WTC11 (cell line): ENCODE measurements around the gene ARHGAP18. TPM values are rescaled to one million over a fixed set of nuclear protein-coding genes. Genes with fewer than 3 reads are reported as not detected.

Experiments
- ATAC-seq: fragments of 200-7000 bp; cut with Tn5 transposase; 2 replicates; pipeline ENCODE4 v1.10.0; 2021; ENCODE audit warnings: mild to moderate bottlenecking, moderate library complexity
- CTCF ChIA-PET: fragments of 300-600 bp; sonication (Branson Sonifier 250); formaldehyde crosslinking; loops from one replicate; lab custom pipeline; 2021; ENCODE audit warnings: antibody characterized with exemption; lab: Charles Lee
- POLR2A ChIA-PET: fragments of 350-600 bp; sonication (Branson Sonifier 250); formaldehyde crosslinking; loops from one replicate; lab custom pipeline; 2021; ENCODE audit warnings: antibody characterized with exemption; lab: Charles Lee
- DNase-seq: peaks from one replicate; pipeline ENCODE4 v3.0.0; 2021; ENCODE audit warnings: low spot score
- H3K27ac Mint-ChIP-seq: 2 replicates; pipeline ENCODE4 v1.8.0; 2021; ENCODE audit warnings: mixed read lengths
- H3K27me3 Mint-ChIP-seq: 2 replicates; pipeline ENCODE4 v1.8.0; 2021; ENCODE audit warnings: low read depth, mild to moderate bottlenecking, moderate library complexity, mixed read lengths
- H3K36me3 Mint-ChIP-seq: 2 replicates; pipeline ENCODE4 v1.8.0; 2021; ENCODE audit warnings: mixed read lengths
- H3K4me1 Mint-ChIP-seq: 2 replicates; pipeline ENCODE4 v1.8.0; 2022; ENCODE audit warnings: mixed read lengths
- H3K4me3 Mint-ChIP-seq: 2 replicates; pipeline ENCODE4 v1.8.0; 2021; ENCODE audit warnings: mild to moderate bottlenecking, moderate library complexity, mixed read lengths
- H3K9me3 Mint-ChIP-seq: 2 replicates; pipeline ENCODE4 v1.8.0; 2021; ENCODE audit warnings: mixed read lengths
- ATF2 ChIP-seq: sonication (generic); formaldehyde crosslinking; IDR thresholded peaks from 2 replicates; pipeline ENCODE4 v1.8.1; 2022; ENCODE audit warnings: low read depth, missing genetic modification reagents, borderline replicate concordance
- FOXJ3 ChIP-seq: sonication (generic); formaldehyde crosslinking; IDR thresholded peaks from 2 replicates; pipeline ENCODE4 v1.9.0; 2021; ENCODE audit warnings: missing genetic modification reagents, mild to moderate bottlenecking, borderline replicate concordance
- GRHL2 ChIP-seq: fragments of 250-450 bp; sonication (Bioruptor Pico); IDR thresholded peaks from 2 replicates; pipeline ENCODE4 v1.8.0; 2022; ENCODE audit warnings: mild to moderate bottlenecking, moderate library complexity; ENCODE audit not compliant: insufficient replicate concordance, severe bottlenecking
- HMGA2 ChIP-seq: fragments of 250-450 bp; sonication (Bioruptor Pico); IDR thresholded peaks from 2 replicates; pipeline ENCODE4 v1.4.0; 2021; ENCODE audit warnings: mild to moderate bottlenecking, moderate library complexity
- JAZF1 ChIP-seq: fragments of 250-450 bp; sonication (Bioruptor Pico); IDR thresholded peaks from 2 replicates; pipeline ENCODE4 v1.9.0; 2021; ENCODE audit warnings: moderate library complexity, mild to moderate bottlenecking, inconsistent platforms
- NR3C1 ChIP-seq: sonication (generic); formaldehyde crosslinking; conservative IDR thresholded peaks from 2 replicates; pipeline ENCODE4 v1.8.1; 2023; ENCODE audit warnings: low read depth, mild to moderate bottlenecking, missing genetic modification reagents
- SMAD3 ChIP-seq: sonication (generic); formaldehyde crosslinking; IDR thresholded peaks from 2 replicates; pipeline ENCODE4 v1.8.0; 2022; ENCODE audit warnings: missing genetic modification reagents, mild to moderate bottlenecking, borderline replicate concordance
- SOX15 ChIP-seq: fragments of 250-450 bp; sonication (Bioruptor Pico); IDR thresholded peaks from 2 replicates; pipeline ENCODE4 v1.9.0; 2021; ENCODE audit warnings: mild to moderate bottlenecking
- TCF7 ChIP-seq: sonication (generic); formaldehyde crosslinking; IDR thresholded peaks from 2 replicates; pipeline ENCODE4 v1.8.0; 2022; ENCODE audit warnings: mild to moderate bottlenecking, low read depth, missing genetic modification reagents, moderate library complexity
- TEAD1 ChIP-seq: sonication (generic); formaldehyde crosslinking; IDR thresholded peaks from 2 replicates; pipeline ENCODE4 v1.8.0; 2022; ENCODE audit warnings: mild to moderate bottlenecking, missing genetic modification reagents
- ZBTB21 ChIP-seq: sonication (generic); formaldehyde crosslinking; IDR thresholded peaks from 2 replicates; pipeline ENCODE4 v1.8.1; 2023; ENCODE audit warnings: mild to moderate bottlenecking, missing genetic modification reagents, borderline replicate concordance
- ZNF396 ChIP-seq: fragments of 250-450 bp; sonication (Bioruptor Pico); IDR thresholded peaks from 2 replicates; pipeline ENCODE4 v1.8.0; 2021; ENCODE audit warnings: mild to moderate bottlenecking, moderate library complexity, borderline replicate concordance
- ZNF423 ChIP-seq: fragments of 250-450 bp; sonication (Bioruptor Pico); IDR thresholded peaks from 2 replicates; pipeline ENCODE4 v2.1.2; 2022; ENCODE audit warnings: mild to moderate bottlenecking, moderate library complexity
- ZNF532 ChIP-seq: fragments of 250-450 bp; sonication (Bioruptor Pico); IDR thresholded peaks from 2 replicates; pipeline ENCODE4 v1.9.0; 2021; ENCODE audit warnings: mild to moderate bottlenecking, borderline replicate concordance
- total RNA-seq: library from RNA; stranded (reverse); gene quantifications from 3 replicates; pipeline ENCODE4 v1.2.3, GENCODE V29; 2021
- TF ChIP-seq, protein P1 (sequence below): sonication (generic); formaldehyde crosslinking; IDR thresholded peaks from 2 replicates; pipeline ENCODE4 v1.8.0; 2022; ENCODE audit warnings: mild to moderate bottlenecking, missing genetic modification reagents
- TF ChIP-seq, protein P2 (sequence below): sonication (generic); formaldehyde crosslinking; IDR thresholded peaks from 2 replicates; pipeline ENCODE4 v1.8.0; 2022; ENCODE audit warnings: mild to moderate bottlenecking, missing genetic modification reagents
- TF ChIP-seq, protein P3 (sequence below): sonication (generic); formaldehyde crosslinking; conservative IDR thresholded peaks from 2 replicates; pipeline ENCODE4 v1.8.1; 2023; ENCODE audit warnings: mild to moderate bottlenecking, low read depth, missing genetic modification reagents, moderate library complexity

ARHGAP18 gene
- total RNA-seq, 1 experiment from 2014 or later = 4.6 TPM

- CTCF ChIA-PET = interaction anchor here (1.0 to 1.1 kb wide), 2 partner anchors 14 to 117 kb away, joined by 3 read pairs; no protein-coding TSS in a partner anchor
- no peak for DNase-seq
- TF ChIP-seq SMAD3 (no peak), FOXJ3 (CRISPR knock-in tag) (no peak), TEAD1 (CRISPR knock-in tag) (no peak), ATF2 (CRISPR knock-in tag) (no peak), ZNF396 (no peak)
- TF ChIP-seq, protein P1, sequence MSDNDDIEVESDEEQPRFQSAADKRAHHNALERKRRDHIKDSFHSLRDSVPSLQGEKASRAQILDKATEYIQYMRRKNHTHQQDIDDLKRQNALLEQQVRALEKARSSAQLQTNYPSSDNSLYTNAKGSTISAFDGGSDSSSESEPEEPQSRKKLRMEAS = no peak
- H3K27me3 Mint-ChIP-seq = no peaks in the 10 kb centered on the region
- H3K9me3 Mint-ChIP-seq = peaks cover 5% of the 10 kb centered on the region
- peaks cover 6% of the 10 kb centered on the region for H3K36me3 Mint-ChIP-seq
- ATAC-seq = peak; percentile 38; the same call in 1 of the 2 replicates
- H3K27ac Mint-ChIP-seq = 0 out of 2 replicates have a peak overlapping the region, but pooled peaks have one; percentile 5
- H3K4me3 Mint-ChIP-seq = no peak overlapping the region
- POLR2A ChIA-PET = no interaction called here
- H3K4me1 Mint-ChIP-seq = peaks cover 11% of the 10 kb centered on the region
Measured at GRCh38 chr6:129615020-129615419, 95.0 kb downstream of the ARHGAP18 start.

DNA sequence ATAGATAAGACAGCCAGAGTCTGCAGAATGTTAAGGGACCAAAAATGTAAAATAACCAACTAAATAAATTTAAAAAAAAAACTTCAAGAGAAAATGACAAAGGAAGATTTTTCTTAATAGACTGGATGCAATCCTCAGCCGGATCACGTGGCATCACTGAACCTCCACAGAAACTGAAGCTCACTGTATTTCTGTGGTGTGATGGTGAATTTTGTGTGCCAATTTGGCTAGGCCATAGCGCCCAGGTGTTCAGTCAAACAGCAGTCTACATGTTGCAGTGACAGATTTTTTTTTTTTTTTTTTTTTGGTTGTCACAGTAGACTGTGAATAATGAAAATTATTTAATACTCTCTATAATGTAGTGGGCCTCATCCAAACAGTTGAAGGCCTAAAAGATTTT lies 95.5 kb downstream of the ARHGAP18 start:
- H3K27me3 Mint-ChIP-seq = no peaks in the 10 kb centered on the region
- peaks cover 17% of the 10 kb centered on the region for H3K4me1 Mint-ChIP-seq
- H3K27ac Mint-ChIP-seq = no peak overlapping the region
- POLR2A ChIA-PET = no interaction called here
- DNase-seq (no peak), ATAC-seq (no peak)
- CTCF ChIA-PET = interaction anchor here (1.0 to 1.1 kb wide), 2 partner anchors 13 to 116 kb away, joined by 3 read pairs; no protein-coding TSS in a partner anchor
- peaks cover 5% of the 10 kb centered on the region for H3K9me3 Mint-ChIP-seq
- peaks cover 6% of the 10 kb centered on the region for H3K36me3 Mint-ChIP-seq
- H3K4me3 Mint-ChIP-seq = no peak overlapping the region
- no peak for TF ChIP-seq ZNF423 (CRISPR knock-in tag)
- no peak for TF ChIP-seq ZNF532
- no peak for TF ChIP-seq SOX15 (CRISPR knock-in tag)

DNA sequence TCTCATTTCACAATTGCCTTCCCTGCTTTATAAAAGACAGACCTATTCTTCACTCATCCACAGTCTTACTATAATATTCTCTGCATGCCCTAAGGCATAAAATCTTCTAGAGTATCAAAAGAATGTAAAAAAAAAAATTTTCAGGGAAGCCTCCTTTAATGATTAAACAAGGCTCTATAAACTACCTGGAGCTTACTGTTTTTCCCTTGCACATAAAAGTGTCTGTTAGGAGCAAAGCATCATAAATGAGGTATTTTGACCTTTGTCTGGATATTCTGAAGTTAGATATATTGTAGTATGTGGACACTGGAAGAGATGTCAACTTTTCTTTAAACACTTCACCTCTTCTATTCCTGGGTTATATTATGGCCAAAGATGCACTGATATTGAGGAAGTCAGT lies 97.5 kb downstream of the ARHGAP18 start:
- DNase-seq (no peak), ATAC-seq (no peak)
- POLR2A ChIA-PET = no interaction called here
- Mint-ChIP-seq H3K27me3 (no peaks in the 10 kb centered on the region), H3K36me3 (no peaks in the 10 kb centered on the region), H3K9me3 (no peaks in the 10 kb centered on the region), H3K4me1 (peaks cover 29% of the 10 kb centered on the region), H3K4me3 (no peak overlapping the region), H3K27ac (no peak overlapping the region)
- CTCF ChIA-PET = interaction anchor here (1.1 kb wide), 1 partner anchor 163 kb away, joined by 4 read pairs; no protein-coding TSS in a partner anchor
- TF ChIP-seq HMGA2 (CRISPR knock-in tag) (no peak), ZNF423 (CRISPR knock-in tag) (no peak), TCF7 (CRISPR knock-in tag) (no peak), NR3C1 (CRISPR knock-in tag) (no peak), GRHL2 (CRISPR knock-in tag) (no peak), ZNF532 (no peak), JAZF1 (no peak), ZBTB21 (CRISPR knock-in tag) (no peak)
- TF ChIP-seq, protein P2, sequence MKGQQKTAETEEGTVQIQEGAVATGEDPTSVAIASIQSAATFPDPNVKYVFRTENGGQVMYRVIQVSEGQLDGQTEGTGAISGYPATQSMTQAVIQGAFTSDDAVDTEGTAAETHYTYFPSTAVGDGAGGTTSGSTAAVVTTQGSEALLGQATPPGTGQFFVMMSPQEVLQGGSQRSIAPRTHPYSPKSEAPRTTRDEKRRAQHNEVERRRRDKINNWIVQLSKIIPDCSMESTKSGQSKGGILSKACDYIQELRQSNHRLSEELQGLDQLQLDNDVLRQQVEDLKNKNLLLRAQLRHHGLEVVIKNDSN (CRISPR knock-in tag) = no peak
- TF ChIP-seq, protein P1 = no peak
- TF ChIP-seq, protein P3, sequence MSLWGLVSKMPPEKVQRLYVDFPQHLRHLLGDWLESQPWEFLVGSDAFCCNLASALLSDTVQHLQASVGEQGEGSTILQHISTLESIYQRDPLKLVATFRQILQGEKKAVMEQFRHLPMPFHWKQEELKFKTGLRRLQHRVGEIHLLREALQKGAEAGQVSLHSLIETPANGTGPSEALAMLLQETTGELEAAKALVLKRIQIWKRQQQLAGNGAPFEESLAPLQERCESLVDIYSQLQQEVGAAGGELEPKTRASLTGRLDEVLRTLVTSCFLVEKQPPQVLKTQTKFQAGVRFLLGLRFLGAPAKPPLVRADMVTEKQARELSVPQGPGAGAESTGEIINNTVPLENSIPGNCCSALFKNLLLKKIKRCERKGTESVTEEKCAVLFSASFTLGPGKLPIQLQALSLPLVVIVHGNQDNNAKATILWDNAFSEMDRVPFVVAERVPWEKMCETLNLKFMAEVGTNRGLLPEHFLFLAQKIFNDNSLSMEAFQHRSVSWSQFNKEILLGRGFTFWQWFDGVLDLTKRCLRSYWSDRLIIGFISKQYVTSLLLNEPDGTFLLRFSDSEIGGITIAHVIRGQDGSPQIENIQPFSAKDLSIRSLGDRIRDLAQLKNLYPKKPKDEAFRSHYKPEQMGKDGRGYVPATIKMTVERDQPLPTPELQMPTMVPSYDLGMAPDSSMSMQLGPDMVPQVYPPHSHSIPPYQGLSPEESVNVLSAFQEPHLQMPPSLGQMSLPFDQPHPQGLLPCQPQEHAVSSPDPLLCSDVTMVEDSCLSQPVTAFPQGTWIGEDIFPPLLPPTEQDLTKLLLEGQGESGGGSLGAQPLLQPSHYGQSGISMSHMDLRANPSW (CRISPR knock-in tag) = no peak
